ENCODE data around the gene COLQ. TPM values are rescaled to one million over a fixed set of nuclear protein-coding genes. Genes with fewer than 3 reads are reported as not detected.
"Not testable (repeated sequence)": the region's sequence is repeated elsewhere in the genome, so short reads cannot be mapped to it uniquely, and the experiment has no call there.

Gene COLQ
- total RNA-seq, 1 donor from 2014 or later, result 3.6 TPM

DNA sequence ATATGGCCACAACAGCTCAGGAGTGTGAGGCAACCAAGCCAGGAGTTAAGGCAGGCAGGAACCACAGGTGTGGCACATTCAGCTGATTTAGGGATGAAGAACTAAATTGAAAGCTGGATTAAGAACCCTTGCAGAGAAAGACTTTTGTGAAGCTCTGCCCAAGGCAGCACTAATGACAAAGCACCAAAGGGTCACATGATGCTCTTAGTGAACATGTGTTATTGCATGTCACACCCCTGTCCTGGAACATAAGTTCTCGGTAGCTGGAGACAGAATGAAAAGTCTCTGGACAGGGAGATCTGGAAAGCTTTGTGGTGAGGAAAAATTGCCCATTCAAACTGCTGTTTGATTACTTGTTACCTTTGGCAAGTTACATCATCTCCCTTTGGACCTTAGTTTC lies 90.9 kb downstream of the COLQ start:
- intact Hi-C loops (cut with micrococcal nuclease), result no loop called here

DNA sequence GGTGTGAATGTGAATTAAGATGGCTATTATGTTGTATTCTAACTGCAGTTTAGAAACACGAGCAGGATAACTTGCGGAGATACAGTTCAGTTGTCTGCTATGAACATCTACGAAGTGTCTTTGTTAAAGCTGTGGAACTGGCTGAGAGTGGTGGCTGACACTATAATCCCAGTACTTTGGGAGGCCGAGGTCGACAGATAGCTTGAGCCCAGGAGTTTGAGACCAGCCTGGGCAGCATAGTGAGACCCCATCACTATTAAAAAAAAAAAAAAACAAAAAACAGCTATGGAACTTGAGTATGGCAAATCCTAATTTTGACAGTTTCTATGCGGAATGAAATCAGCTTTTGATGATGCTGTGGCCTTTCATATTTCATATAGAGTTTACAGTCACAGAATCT lies 92.4 kb downstream of the COLQ start:
- intact Hi-C loops (cut with micrococcal nuclease), result loop anchor here (5.0 to 10.0 kb wide), 4 partner anchors 388 to 818 kb away; partner anchors contain the start of genes CCDC174 and NR2C2

DNA sequence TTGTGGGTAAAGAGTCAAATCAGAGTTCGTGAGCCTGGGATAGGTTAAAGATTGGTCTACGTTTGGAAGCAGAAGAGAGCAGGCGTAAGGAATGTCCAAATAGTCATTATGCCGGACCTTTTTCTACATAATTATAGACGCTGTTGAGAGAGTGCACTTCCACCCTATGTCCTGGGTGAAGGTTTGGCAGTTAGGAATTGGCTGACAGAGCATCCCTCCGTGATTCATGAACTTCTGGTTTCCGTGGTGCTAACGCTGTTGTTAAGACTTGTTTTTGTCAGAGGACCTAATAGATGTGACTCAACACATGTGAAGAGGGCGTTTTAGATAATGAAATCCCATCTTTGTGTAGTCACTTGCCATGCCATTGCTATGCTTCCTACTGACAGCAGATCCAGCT lies 93.0 kb downstream of the COLQ start:
- intact Hi-C loops (cut with micrococcal nuclease), result loop anchor here (5.0 to 10.0 kb wide), 4 partner anchors 389 to 819 kb away; partner anchors contain the start of genes CCDC174 and NR2C2

DNA sequence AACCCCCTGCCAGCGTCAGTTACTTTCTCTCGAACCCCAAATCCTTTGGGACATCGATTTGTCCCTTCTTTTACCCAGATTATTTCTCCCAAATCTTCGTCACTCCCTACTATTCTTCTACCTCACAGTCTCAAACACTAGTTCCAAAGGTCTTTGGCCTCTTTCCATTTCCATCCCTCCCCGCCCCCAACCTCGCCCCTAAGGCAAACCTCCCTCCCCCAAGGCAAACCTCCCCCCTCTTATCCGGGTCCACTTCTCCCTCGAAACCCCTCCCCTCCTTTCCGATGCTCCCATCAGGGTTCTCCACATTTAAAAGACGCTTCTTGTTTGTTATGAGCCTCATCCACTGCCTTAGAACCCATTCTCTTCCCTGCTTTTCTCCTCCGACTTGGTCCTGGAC lies 93.5 kb downstream of the COLQ start:
- intact Hi-C loops (cut with micrococcal nuclease), result loop anchor here (1.0 to 10.0 kb wide), 16 partner anchors 23 to 819 kb away; partner anchors contain the start of genes BTD, CAPN7, CCDC174 and HACL1

DNA sequence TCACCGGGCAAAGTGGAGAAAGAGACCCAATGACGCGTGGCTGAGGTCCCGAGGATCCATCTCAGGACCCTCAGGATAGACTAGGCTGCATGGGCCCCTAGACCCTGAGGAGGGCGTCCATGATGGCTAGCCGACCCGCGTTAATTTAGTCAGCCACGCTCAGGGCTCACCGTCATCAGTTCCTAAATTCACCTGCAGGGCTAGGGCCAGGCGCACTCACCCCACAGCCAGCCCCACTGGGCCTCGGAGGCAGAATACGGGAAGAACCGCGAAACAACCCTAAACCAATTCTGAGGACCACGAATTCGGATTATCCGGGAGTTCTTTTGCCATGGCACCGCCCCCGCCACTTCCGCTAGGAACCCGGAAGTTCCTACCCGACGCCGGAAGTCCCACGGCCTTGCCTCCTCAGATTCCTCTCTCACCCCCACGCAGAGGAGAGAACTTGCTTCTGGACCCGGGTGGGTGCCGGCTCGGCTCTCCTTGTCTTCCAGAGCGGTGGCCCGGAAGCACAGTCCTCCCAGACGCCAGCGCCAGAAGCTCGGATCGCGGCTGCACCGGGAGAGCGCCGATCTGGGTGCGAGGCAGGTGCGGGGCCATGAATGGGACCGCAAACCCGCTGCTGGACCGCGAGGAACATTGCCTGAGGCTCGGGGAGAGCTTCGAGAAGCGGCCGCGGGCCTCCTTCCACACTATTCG lies 94.2 kb downstream of the COLQ start, which contains the start of the genes EAF1 and METTL6:
Gene EAF1 (plus strand): TSS at position 417 of the 699 bp plus-strand sequence. CDS start 182 bp downstream, at position 599.
Gene METTL6 (minus strand): TSS at position 363 of the 699 bp plus-strand sequence. CDS start 1,033 bp downstream, outside the sequence.
- intact Hi-C loops (cut with micrococcal nuclease), result loop anchor here (1.0 to 10.0 kb wide), 16 partner anchors 22 to 820 kb away; partner anchors contain the start of genes BTD, CAPN7, CCDC174 and HACL1

DNA sequence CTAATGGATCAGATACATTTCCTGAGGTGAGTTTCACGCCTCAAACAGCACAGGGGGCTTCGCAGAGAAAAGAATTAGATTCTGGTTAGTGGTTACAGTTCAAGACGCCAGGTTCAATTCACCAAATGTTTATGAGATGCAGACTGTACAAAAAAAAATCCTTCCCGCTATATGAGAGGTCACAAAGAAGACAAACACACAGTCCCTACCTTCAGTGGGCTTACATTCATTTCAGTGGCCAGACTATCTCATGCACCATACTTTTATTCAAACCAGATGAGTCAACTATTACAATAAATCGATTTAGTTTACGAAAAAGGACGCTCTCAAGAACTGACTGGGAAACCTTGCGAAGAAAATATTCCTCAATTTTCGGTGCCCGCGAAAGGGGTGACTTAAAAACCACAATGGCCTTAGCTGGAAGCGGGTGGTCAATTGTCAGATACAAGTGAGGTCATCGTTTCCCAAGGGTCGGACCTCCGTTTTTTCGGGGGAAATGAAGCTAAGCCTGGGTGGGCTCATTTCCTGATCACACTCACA lies 94.9 kb downstream of the COLQ start:
- intact Hi-C loops (cut with micrococcal nuclease), result loop anchor here (1.0 to 10.0 kb wide), 16 partner anchors 21 to 821 kb away; partner anchors contain the start of genes BTD, CAPN7, CCDC174 and HACL1

DNA sequence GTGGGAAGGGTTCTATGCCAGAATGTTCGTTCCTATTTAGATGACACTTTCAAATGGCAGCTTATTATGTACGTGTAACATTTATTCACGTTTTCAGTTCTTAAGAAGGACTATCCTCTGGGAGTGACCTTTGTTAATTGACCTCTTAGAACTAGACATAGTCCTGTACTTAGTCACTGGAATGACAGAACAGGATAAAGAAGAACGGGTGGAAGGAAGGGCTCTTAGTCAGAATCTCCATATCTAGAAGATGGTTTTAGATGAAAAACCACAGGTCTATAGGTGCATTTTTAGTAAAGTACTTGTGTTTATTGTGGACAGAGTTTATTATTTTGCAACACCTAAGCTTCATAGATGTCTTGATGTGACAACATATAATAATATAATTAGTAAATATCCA lies 100.6 kb downstream of the COLQ start:
- intact Hi-C loops (cut with micrococcal nuclease), result loop anchor here (10.0 kb wide), 1 partner anchor 766 kb away; the partner anchor contains the start of gene CCDC174

DNA sequence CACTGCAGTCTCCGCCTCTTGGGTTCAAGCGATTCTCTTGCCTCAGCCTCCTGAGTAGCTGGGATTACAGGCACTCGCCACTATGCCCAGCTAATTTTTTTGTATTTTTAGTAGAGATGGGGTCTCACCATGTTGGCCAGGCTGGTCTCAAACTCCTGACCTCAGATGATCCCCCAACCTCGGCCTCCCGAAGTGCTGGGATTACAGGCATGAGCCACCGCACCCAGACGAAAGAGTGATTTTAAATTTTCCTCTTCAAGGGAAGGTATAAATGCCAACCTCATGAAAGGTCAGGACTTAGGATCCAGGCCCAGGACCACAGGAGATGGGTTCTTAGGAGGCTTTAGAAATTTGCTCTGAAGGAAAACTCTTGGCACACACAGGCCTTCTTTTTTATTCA lies 110.5 kb downstream of the COLQ start:
- intact Hi-C loops (cut with micrococcal nuclease), result not testable (repeated sequence)

DNA sequence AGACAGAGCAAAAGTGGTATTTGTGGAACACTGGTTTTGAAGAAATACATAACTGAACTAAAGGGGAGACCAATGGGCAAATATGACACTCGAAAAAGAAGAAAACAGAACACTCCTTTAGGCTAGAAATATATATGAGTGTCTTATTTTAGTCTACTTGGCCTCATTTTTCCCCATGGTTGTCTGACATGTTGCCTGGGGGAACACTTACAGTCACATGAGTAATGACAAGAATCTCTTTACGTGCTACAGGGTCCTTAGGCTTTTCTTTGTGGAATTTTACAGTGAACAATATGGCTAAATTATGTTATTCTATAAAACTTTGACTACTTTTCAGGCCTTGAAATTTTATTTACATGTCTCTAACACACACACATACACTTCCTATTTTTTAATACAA lies 111.7 kb downstream of the COLQ start:
- intact Hi-C loops (cut with micrococcal nuclease), result no loop called here

DNA sequence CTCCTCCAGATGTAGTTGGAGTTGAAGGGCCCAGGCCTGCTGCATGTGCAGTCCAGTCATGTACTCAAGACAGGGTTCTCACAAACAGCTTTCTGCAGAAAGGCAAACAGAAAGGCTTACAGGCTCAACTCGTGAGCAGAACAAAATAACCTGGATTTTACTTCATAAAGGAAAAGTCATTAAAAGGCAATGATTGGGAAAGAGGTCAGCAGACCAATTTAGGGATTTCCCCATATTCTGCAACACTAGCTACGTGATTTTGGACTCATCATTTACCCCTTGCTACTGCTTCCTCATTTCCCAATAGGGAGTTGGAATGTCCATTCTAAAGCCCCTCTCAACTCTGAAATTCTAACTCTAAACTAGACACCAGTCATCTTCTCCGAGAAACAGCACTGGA lies 112.3 kb downstream of the COLQ start:
- intact Hi-C loops (cut with micrococcal nuclease), result no loop called here

DNA sequence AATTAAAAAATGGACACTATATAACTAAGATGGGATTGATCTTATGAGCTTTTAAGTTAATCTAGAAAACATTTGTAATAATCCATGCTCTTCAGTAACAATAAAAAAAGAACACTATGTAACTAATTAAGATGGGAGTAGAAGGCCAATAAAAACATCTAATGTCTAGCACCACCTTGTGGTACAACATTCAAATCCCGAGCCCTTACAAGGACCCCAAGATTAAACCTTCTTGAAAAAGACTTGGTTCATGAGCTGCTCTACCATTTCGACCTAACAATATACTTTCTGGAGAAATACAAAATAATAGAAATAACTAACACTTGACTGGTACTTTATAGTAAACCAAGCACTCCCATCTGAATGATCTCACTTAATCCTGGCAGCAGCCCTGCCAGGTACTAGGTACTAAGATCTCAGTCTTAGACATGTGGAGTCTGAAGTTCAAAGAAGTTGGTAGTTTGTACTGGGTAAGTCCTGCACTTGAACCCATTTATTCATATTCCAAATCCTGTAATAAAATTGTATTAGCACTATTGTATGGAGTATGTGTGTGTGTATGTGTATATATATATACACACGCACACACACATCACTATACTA lies 116.0 kb downstream of the COLQ start:
- intact Hi-C loops (cut with micrococcal nuclease), result loop anchor here (1.0 kb wide), 9 partner anchors 22 to 297 kb away; partner anchors contain the start of genes CAPN7, EAF1, METTL6 and SH3BP5

DNA sequence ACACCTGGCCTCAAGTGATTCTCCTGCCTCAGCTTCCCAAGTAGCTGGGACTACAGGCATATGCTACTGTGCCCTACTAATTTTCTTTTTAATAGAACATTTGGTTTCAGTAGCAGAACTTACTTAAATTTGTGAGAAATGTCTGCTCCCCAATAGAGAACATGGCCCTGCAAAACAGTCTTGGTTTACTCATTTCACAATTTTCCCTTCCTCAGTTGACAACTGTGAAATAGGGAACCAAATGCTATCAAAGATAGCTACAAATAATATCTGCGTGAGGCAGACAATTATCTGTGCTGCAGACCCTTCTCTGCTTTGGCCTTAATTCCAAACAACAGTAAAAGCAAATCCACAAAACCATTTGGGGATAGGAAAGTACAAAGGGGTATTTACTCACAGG lies 116.7 kb downstream of the COLQ start:
- intact Hi-C loops (cut with micrococcal nuclease), result loop anchor here (1.0 kb wide), 9 partner anchors 23 to 296 kb away; partner anchors contain the start of genes CAPN7, EAF1, METTL6 and SH3BP5

DNA sequence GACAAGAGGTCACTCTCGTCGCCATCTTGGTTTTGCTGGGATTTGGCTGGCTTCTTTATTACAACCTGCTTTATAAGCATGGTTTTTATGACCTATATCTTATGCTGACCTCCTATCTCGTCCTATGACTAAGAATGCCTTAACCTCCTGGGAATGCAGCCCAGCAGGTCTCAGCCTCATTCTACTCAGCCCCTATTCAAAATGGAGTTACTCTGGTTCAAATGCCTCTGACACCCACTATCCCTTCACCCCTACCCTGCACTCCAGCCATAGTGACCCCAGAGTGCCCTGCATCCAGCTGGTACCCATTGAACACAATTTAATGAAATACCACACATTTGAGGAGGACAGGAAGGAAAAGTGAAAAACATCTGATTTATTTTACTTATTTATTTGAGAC lies 117.5 kb downstream of the COLQ start:
- intact Hi-C loops (cut with micrococcal nuclease), result no loop called here

DNA sequence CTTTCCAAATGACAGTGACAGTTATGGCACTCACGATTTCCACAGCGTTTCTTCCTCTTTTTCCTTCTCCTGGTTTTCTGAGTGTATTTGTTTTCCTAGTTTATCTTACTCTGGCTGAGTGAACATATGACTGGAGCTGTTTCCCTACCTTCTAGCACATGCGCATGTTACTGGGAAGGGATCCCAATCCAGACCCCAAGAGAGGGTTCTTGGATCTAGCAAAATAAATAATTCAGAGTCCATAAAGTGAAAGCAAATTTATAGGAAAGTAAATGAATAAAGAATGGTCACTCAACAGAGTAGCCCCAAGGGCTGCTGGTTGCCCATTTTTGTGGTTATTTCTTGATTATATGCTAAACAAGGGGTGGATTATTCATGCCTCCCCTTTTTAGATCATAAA lies 118.0 kb downstream of the COLQ start:
- intact Hi-C loops (cut with micrococcal nuclease), result no loop called here

DNA sequence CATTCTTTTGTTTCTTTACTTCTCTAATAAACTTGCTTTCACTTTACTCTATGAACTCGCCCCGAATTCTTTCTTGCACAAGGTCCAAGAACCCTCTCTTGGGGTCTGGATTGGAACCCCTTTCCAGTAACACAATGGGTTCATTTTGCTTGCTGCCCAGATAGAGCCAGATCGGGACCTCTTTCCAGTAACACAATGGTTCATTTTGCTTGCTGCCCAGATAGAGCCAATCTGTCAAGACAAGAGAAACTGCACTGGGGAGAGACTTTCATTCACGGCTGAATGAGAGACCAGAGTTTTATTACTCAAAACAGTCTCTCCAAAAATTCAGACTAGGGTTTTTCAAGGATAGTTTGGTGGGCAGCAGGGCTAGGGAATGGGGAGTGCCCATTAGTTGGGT lies 119.6 kb downstream of the COLQ start:
- intact Hi-C loops (cut with micrococcal nuclease), result loop anchor here (2.0 kb wide), 1 partner anchor 15 kb away; no protein-coding TSS in a partner anchor

Other genes starting within 250 kb of the COLQ start
- 103 and 104 TPM in 2 replicates for gene SH3BP5, start 189.1 kb downstream of the COLQ start, total RNA-seq
- gene METTL6, start 94.2 kb downstream of the COLQ start, total RNA-seq, result 15.1 and 16.4 TPM in 2 replicates
- gene EAF1, start 94.1 kb downstream of the COLQ start, total RNA-seq, result 30.0 and 31.6 TPM in 2 replicates
- 20.6 and 22.6 TPM in 2 replicates for gene HACL1, start 79.9 kb upstream of the COLQ start, total RNA-seq
- gene BTD, start 80.0 kb upstream of the COLQ start, total RNA-seq, result 5.6 and 6.9 TPM in 2 replicates

Measured in T-helper 1 cell treated with Interleukin-12 subunit alpha and Interleukin-12 subunit beta and Interleukin-4 antibody, amounts not matched to agents 30 ng/mL and 1 ng/mL, for 36 hours (primary cell).